Stimulated activated CD8-positive, alpha-beta memory T cell treated with anti-CD3 and anti-CD28 coated beads, Interleukin-12 subunit alpha, Interleukin-12 subunit beta, amount 100 ng/mL, for 1 hour (primary cell): ENCODE measurements around the gene BCL7A.
A peak's percentile ranks its signal among the peaks of the same experiment; 100 is the strongest.
"Not testable (repeated sequence)": the region's sequence is repeated elsewhere in the genome, so short reads cannot be mapped to it uniquely, and the experiment has no call there.

Experiments used
- DNase-seq: peaks from one replicate; pipeline ENCODE4 v3.0.0-alpha.2; 2020; ENCODE audit warnings: low read depth

The BCL7A gene

DNA sequence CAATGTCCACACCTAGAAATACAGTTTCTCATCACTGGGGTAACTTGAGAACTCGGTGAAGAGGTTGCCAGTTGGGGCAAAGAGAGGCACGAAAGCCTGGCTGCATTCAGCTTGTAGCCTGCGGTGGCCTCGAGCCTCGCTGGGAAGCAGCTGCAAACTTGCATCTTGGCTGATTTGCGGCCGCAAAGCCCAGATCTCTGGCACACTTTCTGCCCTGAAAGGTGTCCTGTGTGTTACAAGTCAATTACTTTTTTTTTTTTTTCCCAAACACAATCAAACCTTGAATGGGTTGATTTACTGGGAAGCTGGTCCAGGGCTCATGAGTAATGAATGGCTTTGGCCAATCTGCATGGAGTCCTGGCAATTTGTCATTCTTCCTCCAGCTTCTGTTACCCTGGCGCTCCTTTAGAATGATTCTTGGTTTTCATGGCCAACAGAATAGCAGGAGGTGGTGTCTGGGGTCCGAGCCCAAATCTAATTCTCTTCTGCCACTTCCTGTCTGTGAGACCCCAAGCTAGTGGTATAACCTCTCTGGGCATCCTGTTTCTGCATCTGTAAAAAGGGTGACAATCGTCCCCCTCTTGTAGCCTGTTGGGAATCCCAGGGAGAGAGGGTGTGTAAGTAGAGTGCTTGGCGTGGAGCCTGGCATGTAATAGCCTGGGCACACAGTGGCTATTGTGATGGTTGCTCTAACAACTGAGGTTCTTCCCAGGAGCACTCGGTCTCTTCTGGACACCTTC, 6.7 kb downstream of the BCL7A start:
- no peak for DNase-seq

DNA sequence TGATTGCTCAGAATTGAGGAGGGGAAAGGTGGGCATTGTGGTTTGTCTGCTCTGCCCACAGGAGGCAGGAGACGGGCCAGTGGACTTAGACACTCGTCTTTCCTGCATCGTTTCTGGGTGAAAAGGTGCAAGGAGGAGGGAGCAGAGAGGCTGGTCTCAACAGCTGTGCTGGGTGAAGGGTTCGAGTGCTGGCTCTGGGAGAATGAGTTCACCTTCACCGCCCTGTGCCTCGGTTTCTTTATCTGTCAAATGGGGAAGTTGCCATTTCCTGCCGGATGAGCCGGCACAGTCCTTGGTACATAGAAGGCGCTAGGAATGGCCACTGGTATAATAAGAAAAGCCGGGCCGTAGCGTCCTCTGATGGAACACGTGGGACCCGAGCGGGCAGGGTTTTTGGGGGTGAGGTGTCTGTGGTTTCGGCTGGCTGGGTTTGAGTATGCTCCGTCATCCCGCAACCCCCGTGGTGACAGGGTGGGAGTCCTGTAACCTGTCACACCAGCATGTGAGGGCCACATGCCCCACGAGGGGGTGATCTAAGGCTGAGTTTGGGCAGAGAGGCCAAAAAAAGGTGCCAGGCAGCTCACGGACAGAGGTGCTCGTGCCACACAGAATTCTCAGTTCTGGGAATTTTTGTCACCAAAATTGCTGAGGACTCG, 7.3 kb downstream of the BCL7A start:
- no peak for DNase-seq

DNA sequence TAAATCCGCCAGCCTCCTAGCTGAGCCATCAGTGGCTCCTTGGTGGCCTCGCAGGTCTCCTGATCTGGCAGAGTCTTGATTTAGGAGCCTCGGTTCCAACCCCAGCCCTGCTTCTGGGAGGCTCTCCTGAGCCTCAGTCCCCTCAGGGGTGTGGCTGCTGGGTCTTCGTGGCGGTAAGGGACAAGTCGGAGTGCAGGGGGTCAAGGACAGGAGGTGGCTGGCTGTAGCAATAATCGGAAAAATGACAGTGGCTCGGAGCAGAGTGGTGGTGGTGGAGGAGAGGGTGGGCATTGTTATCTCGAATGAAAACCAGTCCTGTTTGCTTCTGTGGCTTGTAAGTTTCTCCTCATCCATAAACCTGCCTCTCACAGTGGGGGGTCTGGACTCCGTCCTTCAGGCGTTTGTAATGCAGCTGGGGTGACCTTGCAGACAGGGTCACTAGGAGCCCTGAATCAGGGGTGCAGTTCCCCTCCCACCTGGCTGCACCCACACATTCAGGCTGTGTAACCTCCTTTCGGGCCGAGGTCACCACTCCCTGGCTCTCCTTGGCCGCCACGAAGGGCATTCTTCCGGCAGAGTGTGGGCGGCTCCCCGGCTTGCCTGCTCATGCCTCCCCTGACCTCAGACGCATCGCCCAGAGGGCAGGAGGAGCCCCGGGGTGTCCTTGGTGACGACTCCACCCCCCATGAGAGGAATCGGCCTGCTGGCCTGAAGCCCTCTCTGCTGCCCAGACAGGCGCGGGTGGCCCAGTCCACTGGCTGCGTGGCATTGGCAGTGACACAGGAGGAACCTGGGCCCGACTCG, 8.1 kb downstream of the BCL7A start:
- no peak for DNase-seq

DNA sequence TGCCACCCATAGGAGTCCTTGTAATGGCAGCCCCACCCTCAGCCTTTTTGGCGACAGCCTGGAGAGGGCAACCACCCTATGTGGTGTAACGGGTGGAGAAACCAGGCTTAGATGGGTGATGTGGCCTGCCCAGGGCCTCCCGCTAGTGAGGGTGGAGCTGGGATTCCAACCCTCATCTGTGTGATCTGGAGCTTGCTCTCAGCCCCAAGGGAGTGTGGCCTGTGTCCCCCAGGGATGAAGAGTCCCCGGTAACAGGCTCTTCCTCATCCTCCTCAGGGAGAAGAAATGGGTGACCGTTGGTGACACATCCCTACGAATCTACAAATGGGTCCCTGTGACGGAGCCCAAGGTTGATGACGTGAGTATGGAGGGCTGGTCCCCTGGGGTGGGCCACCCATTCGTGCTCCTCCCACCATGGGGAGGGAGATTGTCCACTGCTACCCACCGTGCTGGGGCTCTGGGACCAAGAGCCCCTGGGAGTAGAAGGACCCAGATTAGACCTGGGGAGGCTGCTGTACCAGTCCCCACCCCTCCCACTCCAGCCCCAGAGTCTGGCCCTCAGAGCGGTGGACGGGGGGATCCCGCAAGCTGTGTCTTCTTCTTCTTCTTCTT, 8.8 kb downstream of the BCL7A start:
- no peak for DNase-seq

DNA sequence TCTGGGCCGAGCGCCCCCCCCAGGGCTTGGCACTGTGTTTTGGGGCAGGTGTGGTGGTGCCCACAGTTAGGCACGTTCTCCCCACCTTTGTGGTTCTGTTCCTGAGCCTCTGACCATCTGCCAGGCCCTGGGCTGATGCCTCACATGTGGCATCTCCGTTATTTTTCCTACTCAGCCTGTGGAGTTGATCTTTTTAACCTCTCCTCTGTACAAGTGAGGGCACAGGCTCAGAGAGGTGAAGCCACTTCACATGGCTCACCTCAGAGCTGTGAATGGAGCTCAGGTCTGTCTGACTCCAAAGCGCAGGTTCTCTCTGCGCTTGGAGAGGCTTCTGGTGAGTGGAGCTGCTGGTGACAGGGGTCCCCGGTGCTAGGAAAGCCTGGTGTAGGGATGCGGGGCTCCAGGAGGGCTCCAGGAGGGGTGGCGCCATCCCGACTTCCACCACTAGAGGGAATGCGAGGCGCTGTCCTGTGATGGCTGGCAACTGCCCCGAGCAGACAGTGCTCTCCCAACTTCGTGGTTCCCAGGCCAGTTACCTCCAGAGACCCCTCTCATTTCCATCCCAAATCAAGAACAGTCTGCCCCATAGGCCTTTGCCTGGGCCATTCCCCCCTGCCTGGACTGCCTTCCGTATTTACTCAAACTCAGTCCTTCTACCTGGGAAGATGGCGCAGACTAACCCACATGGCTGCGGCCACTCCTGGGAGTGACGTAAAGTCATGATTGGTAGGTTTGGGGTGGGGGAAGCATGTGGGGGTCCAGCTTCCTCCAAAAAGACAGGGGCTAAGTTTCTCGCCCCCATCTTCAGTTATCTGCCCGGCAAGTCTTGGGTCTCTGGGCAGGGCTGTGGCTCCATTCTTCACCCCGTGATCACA, 9.9 kb downstream of the BCL7A start:
- peak; percentile 30 for DNase-seq

DNA sequence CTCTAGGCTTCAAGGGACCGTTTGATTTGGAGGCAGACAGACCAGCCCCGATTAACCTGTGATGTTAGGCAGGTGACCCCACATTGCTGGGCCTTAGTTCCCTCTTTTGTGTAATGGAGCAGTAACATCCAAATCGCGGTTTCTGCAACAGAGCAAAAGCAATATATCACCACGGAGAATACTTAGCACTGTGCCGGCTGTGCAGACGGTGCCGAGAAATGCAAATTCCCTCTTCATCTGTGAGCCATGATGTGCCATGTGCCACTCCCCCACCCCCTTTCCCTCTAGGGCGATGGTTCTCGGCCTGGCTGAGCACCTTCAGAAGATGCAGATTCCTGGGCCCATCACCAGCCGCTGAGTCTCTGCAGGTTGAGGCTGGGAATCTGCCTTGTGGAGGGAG, 10.9 kb downstream of the BCL7A start:
- DNase-seq, result no peak

DNA sequence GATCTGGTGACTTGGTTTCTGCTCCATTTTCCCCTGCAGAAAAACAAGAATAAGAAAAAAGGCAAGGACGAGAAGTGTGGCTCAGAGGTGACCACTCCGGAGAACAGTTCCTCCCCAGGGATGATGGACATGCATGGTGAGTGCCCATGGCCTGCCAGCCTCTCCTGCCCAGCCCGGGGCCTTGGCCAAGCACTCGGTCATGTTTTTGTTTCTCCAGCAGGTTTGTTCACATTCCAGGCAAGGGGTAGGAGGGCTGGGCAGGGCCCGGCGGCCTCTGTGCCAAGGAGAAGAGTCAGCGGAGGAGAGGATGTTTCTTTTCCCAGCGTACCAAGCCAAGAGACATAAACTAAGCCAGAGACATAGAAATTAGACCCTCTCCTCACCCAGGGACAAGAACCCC, 13.6 kb downstream of the BCL7A start:
- DNase-seq, result no peak

DNA sequence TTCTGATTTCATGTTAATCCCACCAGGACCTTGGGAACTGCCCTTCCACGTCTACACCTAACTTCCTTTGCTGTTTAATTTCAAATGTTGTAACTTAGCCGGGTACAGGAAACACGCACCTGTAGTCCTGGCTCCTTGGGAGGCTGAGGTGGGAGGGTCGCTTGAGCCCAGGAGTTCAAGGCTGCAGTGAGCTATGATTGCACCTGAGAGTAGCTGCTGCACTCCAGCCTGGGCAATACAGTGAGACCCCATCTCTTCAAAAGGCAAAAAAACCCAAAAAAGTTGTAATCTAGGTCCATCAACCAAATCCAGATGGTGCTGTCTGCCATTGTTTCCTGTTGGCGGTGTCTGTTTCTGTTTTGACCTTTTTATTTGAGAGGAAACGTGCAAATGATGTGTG, 14.5 kb downstream of the BCL7A start:
- no peak for DNase-seq

DNA sequence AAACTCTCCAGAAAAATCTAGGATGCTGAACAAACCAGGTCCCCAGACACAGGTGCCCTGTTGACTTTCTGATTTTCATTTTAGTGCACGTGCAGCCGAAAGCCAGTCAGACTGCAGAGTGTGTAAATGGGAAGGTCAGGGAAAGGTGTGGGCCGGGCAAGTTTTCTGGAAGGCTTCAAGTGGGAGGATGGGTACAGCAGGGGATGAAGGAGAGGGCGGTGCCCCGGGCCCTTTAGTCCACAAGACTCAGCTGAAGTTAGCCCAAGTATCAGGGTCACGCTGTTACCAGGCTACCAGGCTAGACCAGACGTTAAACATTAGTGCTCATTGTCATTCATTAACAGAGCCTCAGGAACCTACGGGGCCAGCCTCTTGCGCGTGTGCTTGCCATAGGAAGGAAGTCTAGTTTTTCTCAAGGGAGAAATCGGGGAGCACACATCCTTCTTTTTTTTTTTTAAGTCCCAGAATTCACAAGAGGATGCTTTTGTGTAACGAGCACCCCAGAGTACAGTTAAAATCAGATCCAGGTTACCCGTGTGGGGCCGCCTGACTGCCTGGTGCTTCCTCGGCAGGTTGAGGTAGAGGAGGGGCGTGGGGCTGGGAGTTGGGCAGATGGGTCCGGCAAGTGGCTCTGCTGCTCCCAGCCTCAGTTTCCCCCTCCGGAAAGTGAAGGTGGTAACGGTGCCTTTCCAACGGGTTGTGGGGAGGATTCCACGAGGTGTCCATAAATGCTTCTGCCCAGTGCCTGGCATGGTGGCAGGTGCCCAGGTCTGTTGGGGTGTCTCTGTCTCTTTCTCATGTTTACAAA, 19.1 kb downstream of the BCL7A start:
- DNase-seq, result no peak

DNA sequence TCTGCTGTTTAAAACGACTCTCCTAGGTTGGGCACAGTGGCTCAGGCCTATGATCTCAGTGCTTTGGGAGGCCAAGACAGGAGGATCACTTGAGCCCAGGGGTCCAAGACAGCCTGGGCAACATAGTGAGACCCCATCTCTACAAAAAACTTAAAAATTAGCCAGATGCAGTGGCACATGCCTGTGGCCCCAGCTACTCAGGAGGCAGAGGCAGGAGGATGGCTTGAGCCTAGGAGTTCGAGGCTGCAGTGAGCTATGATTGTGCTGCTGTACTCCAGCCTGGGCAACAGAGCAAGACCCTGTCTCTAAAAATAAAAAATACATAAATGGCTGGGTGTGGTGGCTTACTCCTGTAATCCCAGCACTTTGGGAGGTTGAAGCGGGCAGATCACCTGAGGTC, 19.8 kb downstream of the BCL7A start:
- DNase-seq, result not testable (repeated sequence)

DNA sequence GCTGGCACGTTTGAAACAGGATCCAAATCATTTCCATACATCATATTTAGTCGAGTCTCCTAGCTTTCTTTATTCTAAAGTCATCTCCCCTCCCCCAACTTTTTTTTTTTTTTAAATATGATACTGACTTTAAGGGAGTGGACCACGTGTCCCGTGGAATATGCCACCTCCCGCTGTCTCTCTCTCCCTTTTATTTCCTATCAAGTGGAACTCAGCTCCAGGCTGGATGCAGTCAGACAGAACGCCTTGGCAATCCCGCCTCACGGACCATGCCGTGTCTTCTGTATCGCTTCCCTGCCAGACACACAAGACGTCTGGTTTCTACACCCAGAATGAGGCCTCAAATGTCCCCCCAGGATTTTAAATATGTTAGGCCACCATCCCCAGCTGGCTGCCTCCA, 21.2 kb downstream of the BCL7A start:
- no peak for DNase-seq

DNA sequence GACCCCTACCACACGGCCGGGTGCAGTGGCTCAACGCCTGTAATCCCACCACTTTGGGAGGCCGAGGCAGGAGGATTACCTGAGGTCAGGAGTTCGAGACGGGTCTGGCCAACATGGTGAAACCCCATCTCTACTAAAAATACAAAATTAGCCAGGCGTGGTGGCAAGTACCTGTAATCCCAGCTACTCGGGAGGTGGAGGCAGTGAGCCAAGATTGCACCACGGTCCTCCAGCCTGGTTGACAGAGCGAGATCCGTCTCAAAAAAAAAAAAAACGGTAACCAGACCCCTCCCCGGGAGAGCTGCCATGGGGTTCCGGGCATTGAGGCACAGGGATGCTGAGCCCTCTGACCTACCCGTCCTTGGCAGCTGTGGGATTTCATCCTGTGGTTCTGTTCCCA, 21.8 kb downstream of the BCL7A start:
- DNase-seq, result no peak

DNA sequence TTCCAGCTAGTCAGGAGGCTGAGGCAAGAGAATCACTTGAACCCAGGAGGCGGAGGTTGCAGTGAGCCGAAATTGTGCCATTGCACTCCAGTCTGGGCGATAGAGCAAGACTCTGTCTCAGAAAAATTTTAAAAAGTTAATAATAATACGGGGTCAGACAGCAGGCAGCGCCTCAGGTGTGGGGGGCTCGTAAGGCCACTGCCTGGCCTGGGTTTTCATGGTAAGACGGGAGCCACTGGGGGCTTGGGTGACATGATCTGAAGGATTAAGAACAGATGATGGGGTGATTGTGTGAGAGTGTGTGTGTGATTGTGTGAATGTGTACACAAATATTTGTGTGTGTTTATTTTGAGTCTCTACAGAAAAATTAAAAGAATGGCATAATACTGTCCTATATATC, 23.6 kb downstream of the BCL7A start:
- DNase-seq, result no peak

DNA sequence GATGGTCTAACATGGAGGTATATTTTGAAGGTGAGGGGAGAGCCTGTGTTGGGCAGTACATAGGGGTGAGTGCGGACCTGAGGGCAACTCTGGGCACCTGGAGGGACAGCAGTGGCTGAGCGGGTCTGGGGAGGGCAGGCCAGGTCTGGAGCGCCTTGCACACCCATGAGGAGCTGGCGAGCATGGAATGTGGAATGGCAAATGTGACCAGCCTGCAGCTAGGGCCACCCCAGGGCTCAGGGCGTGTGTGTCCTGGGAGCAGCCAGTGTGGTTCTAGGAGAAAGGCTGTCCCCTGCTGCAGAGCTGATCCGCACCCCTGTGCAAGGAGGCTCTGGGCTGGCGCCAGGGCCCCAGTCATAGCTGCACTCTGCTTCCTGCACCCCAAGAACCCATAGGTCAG, 24.5 kb downstream of the BCL7A start:
- no peak for DNase-seq

DNA sequence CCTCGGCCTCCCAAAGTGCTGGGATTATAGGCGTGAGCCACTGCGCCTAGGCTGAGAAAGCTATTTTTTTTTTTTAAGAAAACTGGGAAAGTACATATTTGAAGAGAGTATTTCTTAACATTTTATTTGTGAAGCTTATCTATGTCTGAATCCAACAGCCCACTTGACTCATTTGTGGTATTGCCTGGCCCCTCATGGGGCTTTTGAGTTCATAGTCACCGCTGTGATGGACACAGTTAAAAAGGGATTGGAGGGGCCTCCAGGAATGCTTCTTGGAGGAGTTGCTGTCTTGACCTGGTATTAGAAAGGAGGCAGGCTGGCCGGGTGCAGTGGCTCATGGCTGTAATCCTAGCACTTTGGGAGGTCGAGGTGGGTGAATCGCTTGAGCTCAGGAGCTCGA, 26.5 kb downstream of the BCL7A start:
- no peak for DNase-seq

DNA sequence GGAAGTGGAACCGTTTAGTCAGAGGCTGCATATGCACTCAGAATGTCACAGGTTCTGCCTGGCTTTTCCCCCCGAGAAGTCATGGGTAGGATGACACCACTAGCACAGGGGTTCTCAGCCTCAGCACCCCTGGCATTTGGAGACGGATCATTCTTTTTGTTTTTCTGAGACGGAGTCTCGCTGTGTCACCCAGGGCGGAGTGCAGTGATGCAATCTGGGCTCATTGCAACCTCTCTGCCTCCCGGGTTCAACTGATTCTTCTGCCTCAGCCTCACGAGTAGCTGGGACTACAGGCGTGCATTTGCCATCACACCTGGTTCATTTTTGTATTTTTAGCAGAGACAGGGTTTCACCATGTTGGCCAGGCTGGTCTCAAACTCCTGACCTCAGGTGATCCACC, 28.1 kb downstream of the BCL7A start:
- DNase-seq, result no peak

DNA sequence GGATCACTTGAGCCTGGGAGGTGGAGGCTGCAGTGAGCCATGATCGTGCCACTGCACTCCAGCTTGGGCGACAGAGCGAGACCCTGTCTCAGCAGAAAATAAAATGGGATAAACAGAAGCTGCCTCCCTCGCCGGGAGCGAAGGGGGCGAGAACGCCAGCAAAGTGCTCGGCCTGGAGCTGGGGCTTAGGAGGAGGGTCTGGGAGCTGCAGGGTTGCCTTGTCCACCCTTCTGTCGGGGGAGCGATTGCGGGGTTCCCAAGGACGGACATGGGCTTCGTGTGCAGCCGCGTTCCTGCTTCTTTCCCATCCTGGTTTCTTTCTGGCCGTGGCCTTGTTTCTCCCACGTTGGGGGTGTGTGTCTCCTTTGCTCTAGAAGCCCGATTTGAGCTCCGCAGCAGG, 29.0 kb downstream of the BCL7A start:
- DNase-seq, result no peak

DNA sequence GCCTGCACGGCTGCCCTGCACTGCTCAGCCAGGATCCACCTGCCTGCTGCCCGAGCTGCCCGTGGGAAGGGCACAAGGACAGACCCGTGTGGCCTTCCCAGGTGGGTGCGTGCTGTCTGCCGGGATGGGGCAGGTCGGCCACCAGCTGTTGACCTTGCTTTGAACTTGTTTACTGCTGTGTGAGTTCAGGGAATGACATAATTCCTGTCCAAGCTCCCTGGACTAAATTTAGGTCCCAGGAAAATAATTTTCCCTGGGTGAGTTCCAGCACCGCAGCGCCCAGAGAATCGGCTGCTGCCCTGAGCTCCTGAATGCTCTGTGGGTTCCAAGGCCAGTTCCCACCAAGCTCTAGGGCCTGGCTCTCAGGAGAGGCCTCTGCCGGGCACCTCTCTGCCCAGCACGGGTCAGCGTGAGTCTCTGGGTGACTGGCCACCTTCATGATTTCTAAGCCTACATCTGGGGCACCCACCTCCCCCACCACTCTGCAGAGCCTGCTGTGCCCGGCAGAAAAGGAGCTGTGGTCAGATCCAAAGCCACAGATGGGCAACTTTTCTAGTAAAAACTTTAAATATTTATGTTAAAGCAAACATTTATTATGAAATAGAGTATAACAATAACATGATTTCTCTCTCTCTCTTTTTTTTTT, 29.7 kb downstream of the BCL7A start:
- no peak for DNase-seq

DNA sequence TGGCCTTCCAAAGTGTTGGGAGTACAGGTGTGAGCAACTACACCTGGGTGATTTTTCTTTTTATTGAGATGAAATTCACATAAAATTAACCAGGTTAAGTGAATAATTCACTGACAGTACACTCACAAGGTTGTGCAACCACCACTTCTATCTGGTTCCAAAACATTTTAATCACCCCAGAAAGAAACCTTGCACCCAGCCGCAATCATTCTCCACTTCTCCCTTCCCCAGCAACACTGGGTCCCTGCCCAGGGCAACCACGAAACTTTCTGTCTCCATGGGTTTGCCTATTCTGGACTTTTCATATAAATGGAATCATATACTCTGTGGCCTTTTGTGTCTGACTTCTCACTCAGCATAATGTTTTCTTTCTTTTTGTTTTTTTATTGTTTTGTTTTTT, 30.6 kb downstream of the BCL7A start:
- DNase-seq, result no peak

DNA sequence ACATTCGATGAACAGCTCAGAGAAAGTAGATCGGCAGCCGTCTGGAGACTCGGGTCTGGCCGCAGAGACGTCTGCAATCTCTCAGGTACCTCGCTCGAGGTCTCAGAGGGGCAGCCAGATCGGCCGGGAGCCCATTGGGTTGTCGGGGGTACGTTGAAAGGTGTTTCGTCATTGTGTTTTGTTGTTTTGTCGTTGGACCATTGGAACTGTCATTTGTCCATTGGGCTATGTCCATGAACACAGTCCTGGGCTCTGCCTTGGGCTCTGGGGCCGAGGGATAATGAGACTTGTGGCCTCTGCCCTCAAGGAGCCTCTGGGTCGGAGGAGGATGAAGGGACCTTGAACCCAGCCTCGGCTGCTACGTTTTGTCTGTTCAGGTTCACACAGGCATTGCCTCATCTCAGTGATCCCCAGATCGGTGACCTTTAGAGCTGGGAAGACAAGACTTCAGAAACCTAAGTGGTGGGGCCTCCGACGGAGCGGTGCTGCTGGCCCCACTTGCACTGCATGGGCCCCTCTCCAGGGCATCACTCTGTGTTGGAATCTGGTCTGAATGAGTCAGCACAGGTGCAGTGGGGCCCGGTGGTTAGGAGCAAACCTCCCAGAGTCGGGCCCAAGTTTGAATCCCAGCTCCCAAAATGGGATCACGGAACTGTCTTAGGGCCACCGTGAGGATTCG, 33.3 kb downstream of the BCL7A start:
- DNase-seq, result no peak
